Transverse colon (tissue), 4 donors: ENCODE results near the gene ERG28. TPM values are rescaled to one million over a fixed set of nuclear protein-coding genes. Genes with fewer than 3 reads are reported as not detected.

Source experiments
- DNase-seq: peaks from one replicate; pipeline ENCODE4 v3.0.0-alpha.2; 2019
- H3K27ac ChIP-seq, 4 donors: fragments of 200-600 bp; sonication (generic); 2 replicates each; pipeline ENCODE4 v1.5.1; 2016 to 2018; ENCODE audit warnings: inconsistent platforms in 4 of 4
- H3K27me3 ChIP-seq: fragments of 200-600 bp; sonication (generic); 2 replicates; pipeline ENCODE4 v1.5.1; 2017; ENCODE audit warnings: inconsistent platforms
- H3K36me3 ChIP-seq, 4 donors: fragments of 200-600 bp; sonication (generic); 2 replicates each; pipeline ENCODE4 v1.5.1; 2017 to 2019; ENCODE audit warnings: inconsistent platforms in 4 of 4
- H3K4me1 ChIP-seq, 4 donors: fragments of 200-600 bp; sonication (generic); 2 replicates each; pipeline ENCODE4 v1.5.1; 2017 to 2020; ENCODE audit warnings: inconsistent platforms in 4 of 4
- H3K4me3 ChIP-seq, 4 donors: fragments of 200-600 bp; sonication (generic); 1 replicate in 1 of 4; 2 replicates in 3 of 4; pipeline versions ENCODE4 v1.5.1 to v1.6.1; 2017 to 2019; ENCODE audit warnings: inconsistent platforms in 4 of 4
- H3K9me3 ChIP-seq, 2 donors: fragments of 200-600 bp; sonication (generic); 2 replicates each; pipeline ENCODE4 v1.5.1; 2017 to 2019; ENCODE audit warnings: inconsistent platforms in 2 of 2
- EP300 ChIP-seq: sonication (generic); formaldehyde crosslinking; IDR thresholded peaks from one replicate; pipeline ENCODE4 v1.6.1; 2017; ENCODE audit warnings: antibody characterized with exemption, low read depth
- POLR2A ChIP-seq: fragments of 450-650 bp; IDR thresholded peaks from one replicate; pipeline ENCODE4 v1.6.1; 2016; ENCODE audit warnings: antibody characterized with exemption, mild to moderate bottlenecking, moderate library complexity
- POLR2AphosphoS5 ChIP-seq, 3 donors: sonication (generic); formaldehyde crosslinking; IDR thresholded peaks; one replicate each; pipeline ENCODE4 v1.6.1; 2016; ENCODE audit warnings: antibody characterized with exemption in 3 of 3
- WGBS, 2 donors: methylation state at CpG; one replicate each; pipeline ENCODE4 v1.1.5; 2018; ENCODE audit warnings: low coverage in 1 of 2; 5-methylcytosine and 5-hydroxymethylcytosine counted together
- in situ Hi-C, 4 donors: fragments of 200-750 bp; cut with MboI; loops; one replicate each; pipeline versions ENCODE4 v1.15.0 to v1.15.1; 2017; ENCODE audit warnings: low sequenced_read_pairs in 3 of 4, low pct_ligation_motif_present in 1 of 4, low pct_unique_long_range_greater_than_20kb in 1 of 4
- intact Hi-C: fragments of 100-400 bp; cut with DNase I; formaldehyde crosslinking; loops from one replicate; pipeline ENCODE4 v1.15.1; 2023; ENCODE audit warnings: low total_unique reads
- total RNA-seq, 4 donors: library from RNA; depleted of rRNA; stranded (reverse); fragments of >200 nt; gene quantifications; one replicate each; pipeline ENCODE4 v1.1.0, GENCODE V29; 2016
- TF ChIP-seq, protein P1 (sequence below), 5 experiments: fragments of 200-600 bp in 3 of 5; fragments of 450-650 bp in 2 of 5; sonication (generic) in 3 of 5; IDR thresholded peaks; 1 replicate in 2 of 5; 2 replicates in 3 of 5; pipeline ENCODE4 v1.5.1; 2016 to 2017; ENCODE audit warnings: antibody characterized with exemption in 5 of 5, inconsistent platforms in 3 of 5, mild to moderate bottlenecking in 2 of 5, moderate library complexity in 1 of 5

Gene ERG28
- total RNA-seq, 4 donors from 2014 or later, result 0.75 to 9.4 (median 6.2) TPM

DNA sequence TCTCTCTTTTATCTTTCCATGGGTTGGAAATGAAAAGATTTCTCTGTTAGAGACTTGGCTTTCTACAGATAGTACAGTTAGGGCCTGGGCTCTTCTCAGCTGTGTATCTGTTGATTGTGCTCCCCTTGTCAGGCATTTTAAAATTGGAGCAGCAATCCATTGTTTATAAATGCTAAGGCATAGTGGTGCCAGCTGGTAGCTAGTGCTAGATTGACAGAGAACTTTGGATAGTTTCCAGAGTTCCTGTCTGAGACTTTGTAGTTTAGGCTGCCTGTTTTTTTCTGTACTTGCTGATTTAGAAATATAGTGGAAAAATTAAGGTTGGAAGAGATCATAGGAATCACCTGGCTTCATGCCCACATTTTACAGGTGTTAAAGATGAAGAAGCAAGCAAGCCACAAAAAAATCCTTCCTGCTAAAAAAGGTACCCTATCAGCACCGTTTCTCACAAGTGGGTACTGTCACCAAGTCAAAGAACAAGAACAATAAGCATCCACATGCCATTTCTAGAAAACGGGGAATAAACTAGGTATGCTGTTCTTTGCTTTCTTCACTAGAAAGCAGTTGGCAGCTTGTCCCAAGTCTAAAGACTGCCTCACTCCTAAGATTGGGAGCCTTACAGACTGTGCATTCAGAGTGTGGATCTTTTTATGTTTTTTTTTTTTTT is 6.6 kb upstream of the ERG28 start:
- no peak for TF ChIP-seq POLR2AphosphoS5 (IDR thresholded peaks at IDR 0.05)
- TF ChIP-seq, protein P1, sequence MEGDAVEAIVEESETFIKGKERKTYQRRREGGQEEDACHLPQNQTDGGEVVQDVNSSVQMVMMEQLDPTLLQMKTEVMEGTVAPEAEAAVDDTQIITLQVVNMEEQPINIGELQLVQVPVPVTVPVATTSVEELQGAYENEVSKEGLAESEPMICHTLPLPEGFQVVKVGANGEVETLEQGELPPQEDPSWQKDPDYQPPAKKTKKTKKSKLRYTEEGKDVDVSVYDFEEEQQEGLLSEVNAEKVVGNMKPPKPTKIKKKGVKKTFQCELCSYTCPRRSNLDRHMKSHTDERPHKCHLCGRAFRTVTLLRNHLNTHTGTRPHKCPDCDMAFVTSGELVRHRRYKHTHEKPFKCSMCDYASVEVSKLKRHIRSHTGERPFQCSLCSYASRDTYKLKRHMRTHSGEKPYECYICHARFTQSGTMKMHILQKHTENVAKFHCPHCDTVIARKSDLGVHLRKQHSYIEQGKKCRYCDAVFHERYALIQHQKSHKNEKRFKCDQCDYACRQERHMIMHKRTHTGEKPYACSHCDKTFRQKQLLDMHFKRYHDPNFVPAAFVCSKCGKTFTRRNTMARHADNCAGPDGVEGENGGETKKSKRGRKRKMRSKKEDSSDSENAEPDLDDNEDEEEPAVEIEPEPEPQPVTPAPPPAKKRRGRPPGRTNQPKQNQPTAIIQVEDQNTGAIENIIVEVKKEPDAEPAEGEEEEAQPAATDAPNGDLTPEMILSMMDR (IDR thresholded peaks at IDR 0.05), result no peak
- TF ChIP-seq EP300, result no peak
- no peak for TF ChIP-seq POLR2A
- no peaks in the 10 kb centered on the region for H3K27me3 ChIP-seq
- H3K36me3 ChIP-seq, result peaks cover 0 to 29% (median 11%) of the 10 kb centered on the region in 4 donors
- no peaks in the 10 kb centered on the region for H3K9me3 ChIP-seq
- H3K4me1 ChIP-seq, result peaks cover 0 to 4% (median 1%) of the 10 kb centered on the region in 4 donors
- DNase-seq, result no peak
- no peak overlapping the region for H3K27ac ChIP-seq
- 73 to 88% methylated on average over 2 of the region's 2 CpGs for WGBS, 2 donors
- in situ Hi-C loops (no loop called here), intact Hi-C loops (no loop called here)
- H3K4me3 ChIP-seq, result no peak overlapping the region

DNA sequence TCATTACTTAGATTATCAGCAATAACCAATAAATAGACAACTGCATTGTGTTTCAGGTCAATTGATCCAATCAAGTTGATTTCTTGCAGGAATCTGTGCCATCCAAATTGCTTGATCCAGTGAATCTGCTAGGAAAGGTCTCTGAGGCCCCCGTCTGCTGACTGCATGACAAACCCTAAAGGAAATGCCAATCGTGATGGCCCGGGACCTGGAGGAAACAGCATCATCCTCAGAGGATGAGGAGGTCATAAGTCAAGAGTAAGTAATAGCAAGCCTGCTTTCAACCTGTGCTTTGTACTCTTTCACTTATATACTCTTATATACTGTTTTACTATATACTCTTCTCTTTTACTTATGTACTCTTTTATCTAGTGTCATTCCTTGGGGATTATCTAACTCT is 2.3 kb upstream of the ERG28 start:
- Histone ChIP-seq H3K27ac (no peak overlapping the region), H3K27me3 (no peaks in the 10 kb centered on the region), H3K9me3 (no peaks in the 10 kb centered on the region), H3K4me1 (peaks cover 4 to 27% (median 17%) of the 10 kb centered on the region in 4 donors), H3K36me3 (peaks cover 0 to 4% (median 0%) of the 10 kb centered on the region in 4 donors), H3K4me3 (no peak overlapping the region)
- no peak for DNase-seq
- WGBS, 2 donors, result 73 to 85% methylated on average over 3 of the region's 3 CpGs
- in situ Hi-C loops (no loop called here), intact Hi-C loops (no loop called here)
- TF ChIP-seq POLR2AphosphoS5 (IDR thresholded peaks at IDR 0.05) (no peak), POLR2A (no peak), EP300 (no peak)
- TF ChIP-seq, protein P1 (IDR thresholded peaks at IDR 0.05), result no peak

- intact Hi-C loops (no loop called here), in situ Hi-C loops (no loop called here)
- Histone ChIP-seq H3K27ac (peak overlapping the region; percentile 90 to 95 (median 92)), H3K4me3 (peak overlapping the region; percentile 71 to 99 (median 76)), H3K27me3 (no peaks in the 10 kb centered on the region), H3K36me3 (peaks cover 0 to 7% (median 0%) of the 10 kb centered on the region in 4 donors), H3K4me1 (peaks cover 4 to 27% (median 17%) of the 10 kb centered on the region in 4 donors), H3K9me3 (no peaks in the 10 kb centered on the region)
- 0% methylated on average over 5 to 13 of the region's 18 CpGs for WGBS, 2 donors
- DNase-seq, result no peak
- TF ChIP-seq POLR2A (no peak), POLR2AphosphoS5 (IDR thresholded peaks at IDR 0.05) (no peak), EP300 (no peak)
- TF ChIP-seq, protein P1 (IDR thresholded peaks at IDR 0.05), result no peak
Observed at GRCh38 chr14:75661499-75661814, 781 bp upstream of the ERG28 start.

GRCh38 chr14:75660238-75660629 is 442 bp downstream of the ERG28 start:
- in situ Hi-C loops, result no loop called here
- intact Hi-C loops, result no loop called here
- peaks cover 4 to 27% (median 17%) of the 10 kb centered on the region in 4 donors for H3K4me1 ChIP-seq
- H3K27ac ChIP-seq, result peak overlapping the region; percentile 90 to 95 (median 92)
- H3K9me3 ChIP-seq, result no peaks in the 10 kb centered on the region
- no peaks in the 10 kb centered on the region for H3K27me3 ChIP-seq
- H3K4me3 ChIP-seq, result peak overlapping the region; percentile 21 to 99 (median 76)
- DNase-seq, result no peak
- H3K36me3 ChIP-seq, result peaks cover 0 to 3% (median 0%) of the 10 kb centered on the region in 4 donors
- no peak for TF ChIP-seq POLR2A
- TF ChIP-seq EP300, result no peak
- no peak for TF ChIP-seq POLR2AphosphoS5 (IDR thresholded peaks at IDR 0.05)
- TF ChIP-seq, protein P1 (IDR thresholded peaks at IDR 0.05), result no peak
- WGBS, 2 donors, result 16 to 20% methylated on average over 3 to 4 of the region's 4 CpGs
